GM12878 (cell line): ENCODE results near the gene POLA1. TPM values are rescaled to one million over a fixed set of nuclear protein-coding genes. Genes with fewer than 3 reads are reported as not detected.

ENCODE experiments used
- ATAC-seq: fragments of 200-7000 bp; cut with Tn5 transposase; 3 replicates; pipeline ENCODE4 v1.9.1; 2020; ENCODE audit warnings: mild to moderate bottlenecking, moderate library complexity
- BruUV-seq: library from RNA; stranded (reverse); fragments of 400-500 nt; replicated peaks from 2 replicates; lab custom pipeline; 2021; lab: Mats Ljungman, UMichigan
- CTCF ChIA-PET: fragments of 300-600 bp; sonication (Branson Sonifier 250); formaldehyde crosslinking; extraction: SDS; loops from one replicate; lab custom pipeline; 2021; ENCODE audit warnings: inconsistent platforms; lab: Yijun Ruan, JAX
- POLR2A ChIA-PET: fragments of 350-600 bp; formaldehyde crosslinking; extraction: SDS; loops from one replicate; lab custom pipeline; 2021; ENCODE audit warnings: inconsistent platforms; lab: Charles Lee
- RAD21 ChIA-PET: fragments of 300-600 bp; sonication (Branson Sonifier 250); formaldehyde crosslinking; loops from one replicate; lab custom pipeline; 2023; ENCODE audit warnings: antibody characterized with exemption; ENCODE audit not compliant: unreplicated experiment; lab: Charles Lee
- SMC1A ChIA-PET: fragments of 300-600 bp; sonication (Branson Sonifier 250); formaldehyde crosslinking; loops from one replicate; lab custom pipeline; 2023; ENCODE audit not compliant: unreplicated experiment, uncharacterized antibody; lab: Charles Lee
- DNase-seq: peaks from one replicate; pipeline ENCODE4 v3.0.0-alpha.2; 2011; ENCODE audit warnings: low read depth, low spot score
- FAIRE-seq: peaks from 3 replicates; lab custom pipeline; 2011; peaks lifted over from hg19 to GRCh38; lab: Jason Lieb, UNC
- H2AFZ ChIP-seq: 2 replicates; pipeline ENCODE4 v1.6.0; 2011; ENCODE audit warnings: low read depth, low read length, control low read depth; ENCODE audit not compliant: control insufficient read depth
- H3K27ac ChIP-seq: 2 replicates; pipeline ENCODE4 v1.5.1; 2011; ENCODE audit warnings: control low read depth; ENCODE audit not compliant: control insufficient read depth, insufficient read depth
- H3K27me3 ChIP-seq, 2 experiments: replicated peaks in 1 of 2; 2 replicates each; pipeline versions ENCODE4 v1.6.0 to v1.6.1; 2011; ENCODE audit warnings: low read length in 1 of 2; ENCODE audit not compliant: control insufficient read depth in 2 of 2, insufficient read depth in 2 of 2
- H3K36me3 ChIP-seq, 2 experiments: 2 replicates each; pipeline ENCODE4 v1.5.1; 2011; ENCODE audit warnings: low read length in 1 of 2; ENCODE audit not compliant: control insufficient read depth in 2 of 2, insufficient read depth in 2 of 2
- H3K4me1 ChIP-seq: 2 replicates; pipeline ENCODE4 v1.6.1; 2011; ENCODE audit warnings: mild to moderate bottlenecking, low read length, moderate library complexity, mixed read lengths; ENCODE audit not compliant: control insufficient read depth, insufficient read depth
- H3K4me2 ChIP-seq: 2 replicates; pipeline ENCODE4 v1.6.0; 2011; ENCODE audit warnings: control low read depth; ENCODE audit not compliant: control insufficient read depth, insufficient read depth
- H3K4me3 ChIP-seq: fragments of 200-600 bp; sonication (generic); 2 replicates; pipeline ENCODE4 v1.5.1; 2016
- H3K79me2 ChIP-seq: 2 replicates; pipeline ENCODE4 v1.6.0; 2011; ENCODE audit warnings: low read length; ENCODE audit not compliant: control insufficient read depth, insufficient read depth
- H3K9ac ChIP-seq: 2 replicates; pipeline ENCODE4 v1.8.0; 2011; ENCODE audit warnings: low read length, control low read depth, mixed read lengths; ENCODE audit not compliant: control insufficient read depth, insufficient read depth
- H3K9me3 ChIP-seq: replicated peaks from 3 replicates; pipeline ENCODE4 v1.5.1; 2011; ENCODE audit warnings: mild to moderate bottlenecking, low read length; ENCODE audit not compliant: control insufficient read depth, insufficient read depth
- H4K20me1 ChIP-seq: 2 replicates; pipeline ENCODE4 v1.6.0; 2011; ENCODE audit not compliant: control insufficient read depth, insufficient read depth
- E2F8 ChIP-seq: fragments of 450-650 bp; IDR thresholded peaks from 2 replicates; pipeline ENCODE4 v1.6.1; 2018; ENCODE audit warnings: mild to moderate bottlenecking, low read depth, moderate library complexity; ENCODE audit not compliant: partially characterized antibody
- JUNB ChIP-seq: IDR thresholded peaks from 2 replicates; pipeline ENCODE4 v1.6.1; 2016; ENCODE audit warnings: antibody characterized with exemption, mild to moderate bottlenecking
- NFIC ChIP-seq: IDR thresholded peaks from 2 replicates; pipeline ENCODE4 v1.6.1; 2012; ENCODE audit warnings: low read depth, mild to moderate bottlenecking, inconsistent platforms, low read length, moderate library complexity
- NFYA ChIP-seq: IDR thresholded peaks from 2 replicates; pipeline ENCODE4 v1.6.1; 2011; ENCODE audit warnings: low read depth, mild to moderate bottlenecking, low read length, improper control_type of control experiment, borderline replicate concordance
- PAX5 ChIP-seq: IDR thresholded peaks from 2 replicates; pipeline ENCODE4 v1.6.1; 2011; ENCODE audit warnings: low read depth, low read length, borderline replicate concordance
- POLR2A ChIP-seq: IDR thresholded peaks from 2 replicates; pipeline ENCODE4 v1.6.1; 2011; ENCODE audit warnings: low read depth, mild to moderate bottlenecking, low read length
- PRDM15 ChIP-seq: fragments of 450-650 bp; formaldehyde crosslinking; IDR thresholded peaks from 2 replicates; pipeline ENCODE4 v1.4.0; 2020; ENCODE audit warnings: mild to moderate bottlenecking, moderate library complexity
- SMC3 ChIP-seq: IDR thresholded peaks from 2 replicates; pipeline ENCODE4 v1.6.1; 2011; ENCODE audit warnings: low read length, improper control_type of control experiment, borderline replicate concordance
- TARDBP ChIP-seq: IDR thresholded peaks from 2 replicates; pipeline ENCODE4 v1.6.1; 2016; ENCODE audit warnings: borderline replicate concordance
- TCF3 ChIP-seq: IDR thresholded peaks from 2 replicates; pipeline ENCODE4 v1.6.1; 2012; ENCODE audit warnings: low read depth, mild to moderate bottlenecking, low read length, borderline replicate concordance; ENCODE audit not compliant: insufficient read depth
- ZBTB40 ChIP-seq: fragments of 450-650 bp; IDR thresholded peaks from 2 replicates; pipeline ENCODE4 v1.6.1; 2016; ENCODE audit warnings: mild to moderate bottlenecking, moderate library complexity, borderline replicate concordance
- ZNF217 ChIP-seq: fragments of 450-650 bp; IDR thresholded peaks from 2 replicates; pipeline ENCODE4 v1.6.1; 2017; ENCODE audit warnings: antibody characterized with exemption, mild to moderate bottlenecking
- WGBS: methylation state at CpG from one replicate; pipeline ENCODE4 v1.1.6; 2016; ENCODE audit warnings: low lambda C conversion rate; ENCODE audit not compliant: insufficient replicate concordance, insufficient coverage; ENCODE audit errors: missing lambda C conversion rate; 5-methylcytosine and 5-hydroxymethylcytosine counted together
- in situ Hi-C: fragments of 300-500 bp; cut with MboI; formaldehyde crosslinking; loops from 9 replicates; pipeline ENCODE4 v1.14.3; 2018; ENCODE audit warnings: mixed read lengths
- intact Hi-C: fragments of 100-400 bp; cut with micrococcal nuclease; formaldehyde crosslinking; loops from one replicate; pipeline ENCODE4 v1.14.2; 2022; ENCODE audit not compliant: unreplicated experiment
- polyA plus RNA-seq, 11 experiments: library from polyadenylated mRNA; depleted of rRNA in 4 of 11; unstranded in 6 of 11; stranded (reverse) in 5 of 11; fragments of >200 nt; fragmentation: Nextera tagmentation in 4 of 11; fragmentation: Illumina TruSeq in 1 of 11; extraction: Ambion mirVana in 4 of 11; extraction: Trizol in 1 of 11; gene quantifications; 1 replicate in 1 of 11; 2 replicates in 10 of 11; pipeline versions ENCODE4 v1.2.1 to v1.2.3, GENCODE V29; 2011 to 2016; ENCODE audit warnings: inconsistent platforms in 2 of 11, missing spikeins in 2 of 11, low read depth in 1 of 11
- total RNA-seq, 4 experiments: library from RNA; depleted of rRNA in 3 of 4; stranded (reverse); fragments of >200 nt in 3 of 4; fragmentation: Illumina TruSeq in 1 of 4; extraction: Trizol in 1 of 4; gene quantifications; 2 replicates each; pipeline versions ENCODE4 v1.2.1 to v1.2.3, GENCODE V29; 2013 to 2021

The POLA1 gene
- total and polyA plus RNA-seq, 10 of the 15 experiments (the other 5 are each of a cell fraction or from before 2014, with no cell fraction given): 6.5 to 34.7 (median 24.8) TPM

- H2AFZ ChIP-seq: no peak overlapping the region
- WGBS: 61% methylated on average over 19 of the region's 20 CpGs
- BruUV-seq: no TSS peak
- DNase-seq (no peak), ATAC-seq (no peak), FAIRE-seq (no peak)
- H3K9me3 ChIP-seq: no peaks in the 10 kb centered on the region; the same call in 2 of the 3 replicates
- TF ChIP-seq E2F8 (no peak), ZBTB40 (no peak), PRDM15 (CRISPR knock-in tag) (no peak), NFYA (no peak), JUNB (no peak), POLR2A (no peak), ZNF217 (no peak), TARDBP (no peak), TCF3 (no peak), PAX5 (no peak), SMC3 (no peak), NFIC (no peak)
- CTCF ChIA-PET: no interaction called here
- intact Hi-C loops (no loop called here), in situ Hi-C loops (no loop called here)
- H3K27ac ChIP-seq: no peak overlapping the region
- H3K27me3 ChIP-seq: peaks cover 3 to 8% of the 10 kb centered on the region in 2 experiments
- H3K9ac ChIP-seq: no peak overlapping the region
- no peak overlapping the region for H3K4me2 ChIP-seq
- no peak overlapping the region for H3K4me3 ChIP-seq
- no peaks in the 10 kb centered on the region for H3K36me3 ChIP-seq
- no peaks in the 10 kb centered on the region for H3K4me1 ChIP-seq
- POLR2A ChIA-PET: no interaction called here
- H3K79me2 ChIP-seq: no peaks in the 10 kb centered on the region
- SMC1A ChIA-PET: no interaction called here
- H4K20me1 ChIP-seq: no peaks in the 10 kb centered on the region
- RAD21 ChIA-PET: no interaction called here
These were observed 322.6 kb downstream of the POLA1 start for GRCh38 chrX:25016361-25016671.
